GM12892 (cell line): ENCODE data around the gene ARMC3.

ENCODE experiments used
- POLR2A ChIP-seq: IDR thresholded peaks from 2 replicates; pipeline ENCODE4 v1.6.1; 2011; ENCODE audit warnings: low read depth, low read length, control low read depth
- POLR2AphosphoS5 ChIP-seq: IDR thresholded peaks from 2 replicates; pipeline ENCODE4 v1.6.1; 2011; ENCODE audit warnings: low read depth, low read length, control low read depth

DNA sequence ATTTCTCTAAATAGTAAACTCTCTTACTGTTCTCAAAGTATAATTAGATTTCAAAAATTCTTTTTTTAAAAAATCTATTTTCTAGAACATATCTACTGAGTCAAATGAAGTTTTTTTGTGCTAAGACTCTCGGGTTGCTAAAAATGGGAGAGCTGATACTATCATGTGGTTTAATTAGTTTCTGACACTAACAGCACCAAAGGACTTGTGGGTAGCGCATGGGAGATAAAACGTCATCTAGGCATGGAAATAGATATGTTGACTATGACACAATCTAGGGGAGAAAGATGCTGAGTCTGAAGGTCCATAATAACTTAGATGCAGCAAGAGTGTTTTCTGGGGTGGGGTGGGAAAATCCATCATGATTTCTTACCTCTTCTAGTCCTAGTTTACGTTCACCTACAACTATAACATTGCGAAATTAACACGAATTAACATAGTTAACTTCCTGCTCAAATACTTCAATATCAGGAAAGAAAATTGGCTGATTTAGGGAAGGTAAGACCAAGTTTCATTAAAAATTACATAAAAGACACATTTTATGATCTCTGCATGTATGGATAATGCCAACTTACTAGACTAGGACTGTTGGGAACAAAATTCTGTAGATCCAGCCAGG, 14.3 kb upstream of the ARMC3 start:
- no peak for TF ChIP-seq POLR2A
- TF ChIP-seq POLR2AphosphoS5: no peak
